HCT116 (cell line): ENCODE measurements around the gene PLCB2. TPM values are rescaled to one million over a fixed set of nuclear protein-coding genes. Genes with fewer than 3 reads are reported as not detected.

Source experiments
- CBX3 ChIP-seq: IDR thresholded peaks from 2 replicates; pipeline ENCODE4 v1.6.1; 2012; ENCODE audit warnings: low read depth
- EGR1 ChIP-seq: IDR thresholded peaks from 2 replicates; pipeline ENCODE4 v1.6.1; 2012; ENCODE audit warnings: low read depth
- FOSL1 ChIP-seq: IDR thresholded peaks from 2 replicates; pipeline ENCODE4 v1.6.1; 2012; ENCODE audit warnings: low read depth
- JUND ChIP-seq: IDR thresholded peaks from 2 replicates; pipeline ENCODE4 v1.6.1; 2012
- SP1 ChIP-seq: IDR thresholded peaks from 2 replicates; pipeline ENCODE4 v1.6.1; 2012; ENCODE audit warnings: low read depth
- SRF ChIP-seq: IDR thresholded peaks from 2 replicates; pipeline ENCODE4 v1.6.1; 2012; ENCODE audit warnings: low read depth
- total RNA-seq: library from RNA; stranded (reverse); gene quantifications from one replicate; pipeline ENCODE4 v1.2.1, GENCODE V29; 2021; ENCODE audit not compliant: unreplicated experiment
- TF ChIP-seq, protein P1 (sequence below): IDR thresholded peaks from 2 replicates; pipeline ENCODE4 v1.6.1; 2012; ENCODE audit warnings: low read depth
- TF ChIP-seq, protein P2 (sequence below): IDR thresholded peaks from 2 replicates; pipeline ENCODE4 v1.6.1; 2012
- TF ChIP-seq, protein P3 (sequence below): IDR thresholded peaks from 2 replicates; pipeline ENCODE4 v1.6.1; 2012
- TF ChIP-seq, protein P4 (sequence below), 3 experiments: fragments of 200-600 bp in 1 of 3; sonication (generic) in 1 of 3; IDR thresholded peaks in 2 of 3; conservative IDR thresholded peaks in 1 of 3; 2 replicates each; pipeline ENCODE4 v1.5.1; 2012 to 2017; ENCODE audit warnings: low read depth in 2 of 3, low read length in 2 of 3, antibody characterized with exemption in 1 of 3, borderline replicate concordance in 1 of 3, control low read depth in 1 of 3, mild to moderate bottlenecking in 1 of 3, mixed read lengths in 1 of 3, mixed run types in 1 of 3, moderate library complexity in 1 of 3; ENCODE audit not compliant: insufficient read depth in 1 of 3

PLCB2 gene
- total RNA-seq, 1 experiment from 2014 or later = 2.8 TPM

DNA sequence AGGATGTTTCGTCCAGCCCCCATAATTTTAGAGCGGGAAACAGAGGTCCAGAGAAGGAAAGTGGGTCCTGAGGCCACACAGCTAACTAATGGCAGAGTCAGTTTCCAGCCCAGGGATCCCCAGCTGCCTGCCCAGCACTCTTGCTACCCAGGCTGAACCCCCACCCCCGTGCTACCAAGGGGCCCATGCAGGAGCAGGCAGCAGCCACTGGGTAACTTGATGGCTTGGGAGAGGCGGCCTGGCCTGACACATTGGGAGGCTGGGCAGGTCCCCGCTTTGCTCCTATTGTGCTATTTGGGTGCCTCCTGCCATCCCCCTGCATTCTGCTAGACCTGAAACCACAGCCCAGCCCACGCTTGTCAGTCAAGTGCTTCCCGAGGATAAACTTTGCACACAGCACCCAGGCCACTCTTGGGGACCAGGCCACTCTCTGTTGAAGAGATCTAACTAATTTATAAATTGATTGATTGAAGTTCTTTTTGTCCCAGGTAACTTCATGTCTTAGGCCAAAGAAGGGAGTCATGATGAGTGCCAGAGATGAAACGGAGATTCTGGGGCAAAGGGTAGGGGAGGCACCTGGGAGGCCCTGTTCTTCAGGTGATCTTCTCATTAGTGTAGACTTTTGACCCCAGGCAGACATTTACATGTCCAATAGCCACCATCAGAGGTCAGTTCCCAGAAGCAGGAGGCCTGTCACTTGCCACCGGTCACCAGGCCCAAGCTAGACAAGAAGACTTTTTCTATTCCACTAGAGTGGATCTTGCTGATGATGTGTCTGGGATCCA lies 61.9 kb downstream of the PLCB2 start (continued):
- TF ChIP-seq, protein P1, sequence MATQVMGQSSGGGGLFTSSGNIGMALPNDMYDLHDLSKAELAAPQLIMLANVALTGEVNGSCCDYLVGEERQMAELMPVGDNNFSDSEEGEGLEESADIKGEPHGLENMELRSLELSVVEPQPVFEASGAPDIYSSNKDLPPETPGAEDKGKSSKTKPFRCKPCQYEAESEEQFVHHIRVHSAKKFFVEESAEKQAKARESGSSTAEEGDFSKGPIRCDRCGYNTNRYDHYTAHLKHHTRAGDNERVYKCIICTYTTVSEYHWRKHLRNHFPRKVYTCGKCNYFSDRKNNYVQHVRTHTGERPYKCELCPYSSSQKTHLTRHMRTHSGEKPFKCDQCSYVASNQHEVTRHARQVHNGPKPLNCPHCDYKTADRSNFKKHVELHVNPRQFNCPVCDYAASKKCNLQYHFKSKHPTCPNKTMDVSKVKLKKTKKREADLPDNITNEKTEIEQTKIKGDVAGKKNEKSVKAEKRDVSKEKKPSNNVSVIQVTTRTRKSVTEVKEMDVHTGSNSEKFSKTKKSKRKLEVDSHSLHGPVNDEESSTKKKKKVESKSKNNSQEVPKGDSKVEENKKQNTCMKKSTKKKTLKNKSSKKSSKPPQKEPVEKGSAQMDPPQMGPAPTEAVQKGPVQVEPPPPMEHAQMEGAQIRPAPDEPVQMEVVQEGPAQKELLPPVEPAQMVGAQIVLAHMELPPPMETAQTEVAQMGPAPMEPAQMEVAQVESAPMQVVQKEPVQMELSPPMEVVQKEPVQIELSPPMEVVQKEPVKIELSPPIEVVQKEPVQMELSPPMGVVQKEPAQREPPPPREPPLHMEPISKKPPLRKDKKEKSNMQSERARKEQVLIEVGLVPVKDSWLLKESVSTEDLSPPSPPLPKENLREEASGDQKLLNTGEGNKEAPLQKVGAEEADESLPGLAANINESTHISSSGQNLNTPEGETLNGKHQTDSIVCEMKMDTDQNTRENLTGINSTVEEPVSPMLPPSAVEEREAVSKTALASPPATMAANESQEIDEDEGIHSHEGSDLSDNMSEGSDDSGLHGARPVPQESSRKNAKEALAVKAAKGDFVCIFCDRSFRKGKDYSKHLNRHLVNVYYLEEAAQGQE = no peak
- no peak for TF ChIP-seq FOSL1
- TF ChIP-seq, protein P2, sequence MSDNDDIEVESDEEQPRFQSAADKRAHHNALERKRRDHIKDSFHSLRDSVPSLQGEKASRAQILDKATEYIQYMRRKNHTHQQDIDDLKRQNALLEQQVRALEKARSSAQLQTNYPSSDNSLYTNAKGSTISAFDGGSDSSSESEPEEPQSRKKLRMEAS = no peak
- TF ChIP-seq, protein P3, sequence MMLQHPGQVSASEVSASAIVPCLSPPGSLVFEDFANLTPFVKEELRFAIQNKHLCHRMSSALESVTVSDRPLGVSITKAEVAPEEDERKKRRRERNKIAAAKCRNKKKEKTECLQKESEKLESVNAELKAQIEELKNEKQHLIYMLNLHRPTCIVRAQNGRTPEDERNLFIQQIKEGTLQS = no peak
- no peak for TF ChIP-seq JUND
- TF ChIP-seq SRF = no peak
- TF ChIP-seq EGR1 = no peak
- no peak for TF ChIP-seq CBX3
- TF ChIP-seq, protein P4, sequence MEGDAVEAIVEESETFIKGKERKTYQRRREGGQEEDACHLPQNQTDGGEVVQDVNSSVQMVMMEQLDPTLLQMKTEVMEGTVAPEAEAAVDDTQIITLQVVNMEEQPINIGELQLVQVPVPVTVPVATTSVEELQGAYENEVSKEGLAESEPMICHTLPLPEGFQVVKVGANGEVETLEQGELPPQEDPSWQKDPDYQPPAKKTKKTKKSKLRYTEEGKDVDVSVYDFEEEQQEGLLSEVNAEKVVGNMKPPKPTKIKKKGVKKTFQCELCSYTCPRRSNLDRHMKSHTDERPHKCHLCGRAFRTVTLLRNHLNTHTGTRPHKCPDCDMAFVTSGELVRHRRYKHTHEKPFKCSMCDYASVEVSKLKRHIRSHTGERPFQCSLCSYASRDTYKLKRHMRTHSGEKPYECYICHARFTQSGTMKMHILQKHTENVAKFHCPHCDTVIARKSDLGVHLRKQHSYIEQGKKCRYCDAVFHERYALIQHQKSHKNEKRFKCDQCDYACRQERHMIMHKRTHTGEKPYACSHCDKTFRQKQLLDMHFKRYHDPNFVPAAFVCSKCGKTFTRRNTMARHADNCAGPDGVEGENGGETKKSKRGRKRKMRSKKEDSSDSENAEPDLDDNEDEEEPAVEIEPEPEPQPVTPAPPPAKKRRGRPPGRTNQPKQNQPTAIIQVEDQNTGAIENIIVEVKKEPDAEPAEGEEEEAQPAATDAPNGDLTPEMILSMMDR (IDR thresholded peaks at IDR 0.05 in 2 of 3, conservative IDR thresholded peaks at IDR 0.05 in 1 of 3; ENCODE audit: borderline replicate concordance in 1 of 3, insufficient read depth in 1 of 3, low read depth in 2 of 3, low read length in 2 of 3) = no peak
- TF ChIP-seq SP1 = no peak
